HuH-7 (cell line): ENCODE data around the gene ASZ1.
A peak's percentile ranks its signal among the peaks of the same experiment; 100 is the strongest.

ENCODE experiments used
- DNase-seq: peaks from one replicate; pipeline ENCODE4 v3.0.0; 2011; ENCODE audit warnings: low spot score

The ASZ1 gene

GRCh38 chr7:117401293-117402002 is 25.8 kb downstream of the ASZ1 start:
- DNase-seq = peak; percentile 13

- DNase-seq = no peak
Measured at GRCh38 chr7:117399820-117400422, 27.4 kb downstream of the ASZ1 start.

GRCh38 chr7:117395743-117396142 is 31.6 kb downstream of the ASZ1 start:
- DNase-seq = no peak

GRCh38 chr7:117393781-117394180 is 33.5 kb downstream of the ASZ1 start:
- DNase-seq = no peak

GRCh38 chr7:117389871-117390270 is 37.4 kb downstream of the ASZ1 start:
- no peak for DNase-seq

- no peak for DNase-seq
Measured at GRCh38 chr7:117386110-117386706, 41.1 kb downstream of the ASZ1 start.

- DNase-seq = no peak
Measured at GRCh38 chr7:117385363-117386109, 41.8 kb downstream of the ASZ1 start.

GRCh38 chr7:117384688-117385362 is 42.5 kb downstream of the ASZ1 start:
- no peak for DNase-seq

- no peak for DNase-seq
Measured at GRCh38 chr7:117383483-117384189, 43.7 kb downstream of the ASZ1 start.

- DNase-seq = no peak
Measured at GRCh38 chr7:117383046-117383445, 44.2 kb downstream of the ASZ1 start.

GRCh38 chr7:117381362-117381761 is 45.9 kb downstream of the ASZ1 start:
- no peak for DNase-seq

GRCh38 chr7:117375380-117375779 is 51.9 kb downstream of the ASZ1 start:
- DNase-seq = no peak

- no peak for DNase-seq
Measured at GRCh38 chr7:117372073-117372472, 55.2 kb downstream of the ASZ1 start.

- DNase-seq = no peak
Measured at GRCh38 chr7:117364339-117365080, 62.8 kb downstream of the ASZ1 start.

- DNase-seq = no peak
Measured at GRCh38 chr7:117362294-117362888, 64.9 kb downstream of the ASZ1 start.

- DNase-seq = no peak
Measured at GRCh38 chr7:117350027-117350426, 77.3 kb downstream of the ASZ1 start.

- DNase-seq = no peak
Measured at GRCh38 chr7:117349570-117349969, 77.7 kb downstream of the ASZ1 start.

GRCh38 chr7:117347962-117348672 is 79.2 kb downstream of the ASZ1 start:
- no peak for DNase-seq

GRCh38 chr7:117347480-117347879 is 79.8 kb downstream of the ASZ1 start:
- DNase-seq = no peak

GRCh38 chr7:117346161-117346560 is 81.1 kb downstream of the ASZ1 start:
- no peak for DNase-seq
